Spleen (tissue), 7 donors: Measurements from ENCODE around the gene CERS5.

ENCODE experiments used
- POLR2A ChIP-seq, 3 donors: fragments of 450-650 bp; IDR thresholded peaks; one replicate each; pipeline ENCODE4 v1.5.1; 2017; ENCODE audit warnings: antibody characterized with exemption in 3 of 3, mild to moderate bottlenecking in 1 of 3
- POLR2AphosphoS5 ChIP-seq, 3 donors: sonication (generic); formaldehyde crosslinking; IDR thresholded peaks; one replicate each; pipeline ENCODE4 v1.5.1; 2017; ENCODE audit warnings: antibody characterized with exemption in 3 of 3
- TF ChIP-seq, protein P1 (sequence below), 11 experiments: fragments of 200-600 bp in 7 of 11; fragments of 450-650 bp in 4 of 11; sonication (generic) in 4 of 11; IDR thresholded peaks in 8 of 11; conservative IDR thresholded peaks in 3 of 11; 1 replicate in 7 of 11; 2 replicates in 4 of 11; pipeline versions ENCODE4 v1.4.0 to v1.8.0; 2016 to 2021; ENCODE audit warnings: antibody characterized with exemption in 11 of 11, inconsistent platforms in 4 of 11, mild to moderate bottlenecking in 1 of 11
- donor health status: DM: no; HTN: no; CAD: no; lungs with moderate emphysema.
- donor health status: DM: no; HTN: no; CAD: no.
- donor health status: DM: no; HTN: no; CAD: no.

GRCh38 chr12:50207424-50207823 is 40.3 kb upstream of the CERS5 start:
- TF ChIP-seq, protein P1, sequence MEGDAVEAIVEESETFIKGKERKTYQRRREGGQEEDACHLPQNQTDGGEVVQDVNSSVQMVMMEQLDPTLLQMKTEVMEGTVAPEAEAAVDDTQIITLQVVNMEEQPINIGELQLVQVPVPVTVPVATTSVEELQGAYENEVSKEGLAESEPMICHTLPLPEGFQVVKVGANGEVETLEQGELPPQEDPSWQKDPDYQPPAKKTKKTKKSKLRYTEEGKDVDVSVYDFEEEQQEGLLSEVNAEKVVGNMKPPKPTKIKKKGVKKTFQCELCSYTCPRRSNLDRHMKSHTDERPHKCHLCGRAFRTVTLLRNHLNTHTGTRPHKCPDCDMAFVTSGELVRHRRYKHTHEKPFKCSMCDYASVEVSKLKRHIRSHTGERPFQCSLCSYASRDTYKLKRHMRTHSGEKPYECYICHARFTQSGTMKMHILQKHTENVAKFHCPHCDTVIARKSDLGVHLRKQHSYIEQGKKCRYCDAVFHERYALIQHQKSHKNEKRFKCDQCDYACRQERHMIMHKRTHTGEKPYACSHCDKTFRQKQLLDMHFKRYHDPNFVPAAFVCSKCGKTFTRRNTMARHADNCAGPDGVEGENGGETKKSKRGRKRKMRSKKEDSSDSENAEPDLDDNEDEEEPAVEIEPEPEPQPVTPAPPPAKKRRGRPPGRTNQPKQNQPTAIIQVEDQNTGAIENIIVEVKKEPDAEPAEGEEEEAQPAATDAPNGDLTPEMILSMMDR (IDR thresholded peaks at IDR 0.05 in 8 of 11, conservative IDR thresholded peaks at IDR 0.05 in 3 of 11): no peak
- no peak for TF ChIP-seq POLR2A (IDR thresholded peaks at IDR 0.05)
- no peak for TF ChIP-seq POLR2AphosphoS5 (IDR thresholded peaks at IDR 0.05)
